Memory B cell (primary cell): ENCODE data around the gene PSMB11.
"Not testable (repeated sequence)": the region's sequence is repeated elsewhere in the genome, so short reads cannot be mapped to it uniquely, and the experiment has no call there.

Experiments used
- ATAC-seq: fragments of 150-1000 bp; cut with Tn5 transposase; 2 replicates; pipeline ENCODE4 v1.10.0; 2021; ENCODE audit warnings: low read depth, mild to moderate bottlenecking, moderate library complexity
- DNase-seq, 2 donors: peaks; one replicate each; pipeline ENCODE4 v3.0.0; 2022; ENCODE audit warnings: low spot score in 2 of 2
- H3K27ac Mint-ChIP-seq: one replicate; pipeline ENCODE4 v1.8.0; 2022; ENCODE audit warnings: mild to moderate bottlenecking, moderate library complexity, mixed read lengths
- H3K27me3 Mint-ChIP-seq: one replicate; pipeline ENCODE4 v1.8.0; 2022; ENCODE audit warnings: mixed read lengths
- H3K36me3 Mint-ChIP-seq: one replicate; pipeline ENCODE4 v1.8.0; 2022; ENCODE audit warnings: mild to moderate bottlenecking, mixed read lengths
- H3K4me1 Mint-ChIP-seq: one replicate; pipeline ENCODE4 v1.8.0; 2022; ENCODE audit warnings: mixed read lengths
- H3K4me3 Mint-ChIP-seq: one replicate; pipeline ENCODE4 v1.8.0; 2022; ENCODE audit warnings: mild to moderate bottlenecking, moderate library complexity, mixed read lengths
- H3K9me3 Mint-ChIP-seq: one replicate; pipeline ENCODE4 v1.8.0; 2022; ENCODE audit warnings: mixed read lengths

The PSMB11 gene

GRCh38 chr14:23006544-23007419 lies 35.2 kb upstream of the PSMB11 start:
- Mint-ChIP-seq H3K27ac (peak overlapping the region; percentile 83), H3K4me3 (peak overlapping the region; percentile 95), H3K4me1 (peaks cover 11% of the 10 kb centered on the region), H3K9me3 (no peaks in the 10 kb centered on the region), H3K36me3 (peaks cover 3% of the 10 kb centered on the region), H3K27me3 (no peaks in the 10 kb centered on the region)
- DNase-seq (peak; percentile 89 to 97), ATAC-seq (peak; percentile 91)

- Mint-ChIP-seq H3K36me3 (peaks cover 3% of the 10 kb centered on the region), H3K4me1 (peaks cover 11% of the 10 kb centered on the region), H3K27me3 (no peaks in the 10 kb centered on the region), H3K4me3 (peak overlapping the region; percentile 53), H3K27ac (no peak overlapping the region), H3K9me3 (no peaks in the 10 kb centered on the region)
- no peak for ATAC-seq
- no peak for DNase-seq
Observed at GRCh38 chr14:23008831-23009230, 33.2 kb upstream of the PSMB11 start.

- Mint-ChIP-seq H3K27me3 (no peaks in the 10 kb centered on the region), H3K9me3 (no peaks in the 10 kb centered on the region), H3K4me3 (peak overlapping the region; percentile 98), H3K36me3 (peaks cover 3% of the 10 kb centered on the region), H3K4me1 (peaks cover 11% of the 10 kb centered on the region), H3K27ac (peak overlapping the region; percentile 94)
- no peak for DNase-seq
- no peak for ATAC-seq
Observed at GRCh38 chr14:23009483-23009938, 32.5 kb upstream of the PSMB11 start.

GRCh38 chr14:23009939-23010726 lies 31.9 kb upstream of the PSMB11 start, which contains the start of gene C14orf93:
C14orf93 (minus strand) TSS chr14:23010143; CDS start chr14:22999023, 11,120 bp downstream.
- no peaks in the 10 kb centered on the region for H3K27me3 Mint-ChIP-seq

GRCh38 chr14:23013054-23013748 lies 28.8 kb upstream of the PSMB11 start:
- no peak for ATAC-seq
- Mint-ChIP-seq H3K4me3 (no peak overlapping the region), H3K36me3 (peaks cover 3% of the 10 kb centered on the region), H3K9me3 (no peaks in the 10 kb centered on the region), H3K27me3 (no peaks in the 10 kb centered on the region), H3K4me1 (peaks cover 11% of the 10 kb centered on the region), H3K27ac (no peak overlapping the region)
- no peak for DNase-seq

More at GRCh38 chr14:23009939-23010726, 31.9 kb upstream of the PSMB11 start, which contains the start of gene C14orf93:
- peak; percentile 29 for ATAC-seq
- peak; percentile 68 to 70 for DNase-seq
- Mint-ChIP-seq H3K36me3 (peaks cover 3% of the 10 kb centered on the region), H3K27ac (peak within 1 kb of the TSS; percentile 94), H3K9me3 (no peaks in the 10 kb centered on the region), H3K4me3 (peak within 1 kb of the TSS; percentile 98), H3K4me1 (peaks cover 11% of the 10 kb centered on the region)

DNA sequence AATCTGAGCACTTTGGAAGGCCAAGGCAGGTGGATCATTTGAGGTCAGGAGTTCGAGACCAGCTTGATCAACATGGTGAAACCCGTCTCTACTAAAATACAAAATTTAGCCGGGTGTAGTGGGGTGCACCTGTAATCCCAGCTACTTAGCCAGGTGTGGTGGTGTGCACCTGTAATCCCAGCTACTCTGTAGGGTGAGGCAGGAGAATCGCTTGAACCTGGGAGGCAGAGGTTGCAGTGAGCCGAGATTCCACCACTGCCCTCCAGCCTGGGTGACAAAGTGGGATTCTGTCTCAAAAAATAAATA lies 28.3 kb upstream of the PSMB11 start:
- DNase-seq, H3K27me3 Mint-ChIP-seq, H3K4me3 Mint-ChIP-seq, H3K4me1 Mint-ChIP-seq, ATAC-seq, H3K9me3 Mint-ChIP-seq, H3K36me3 Mint-ChIP-seq, H3K27ac Mint-ChIP-seq: not testable (repeated sequence)

DNA sequence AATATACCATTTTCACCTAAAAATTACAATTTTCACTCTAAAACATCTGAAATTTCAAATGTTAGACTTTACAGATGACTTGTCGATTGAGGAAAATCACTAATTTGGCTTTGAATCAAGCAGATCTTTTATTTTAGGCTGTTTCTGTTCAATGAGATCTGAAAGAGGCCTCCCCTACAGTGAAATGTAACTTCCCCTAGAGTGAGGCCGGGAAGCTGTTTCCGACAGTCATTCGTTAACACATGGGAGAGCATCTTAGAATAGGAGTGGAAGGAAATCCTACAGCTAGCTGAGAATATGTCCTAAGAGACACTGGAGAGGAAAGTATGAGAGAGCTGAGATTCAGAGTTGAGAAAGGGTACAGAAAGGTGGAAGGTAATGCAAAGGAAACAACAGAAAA lies 26.4 kb upstream of the PSMB11 start:
- Mint-ChIP-seq H3K4me1 (no peaks in the 10 kb centered on the region), H3K27ac (no peak overlapping the region), H3K36me3 (no peaks in the 10 kb centered on the region), H3K4me3 (no peak overlapping the region), H3K27me3 (no peaks in the 10 kb centered on the region), H3K9me3 (no peaks in the 10 kb centered on the region)
- DNase-seq (no peak), ATAC-seq (no peak)

DNA sequence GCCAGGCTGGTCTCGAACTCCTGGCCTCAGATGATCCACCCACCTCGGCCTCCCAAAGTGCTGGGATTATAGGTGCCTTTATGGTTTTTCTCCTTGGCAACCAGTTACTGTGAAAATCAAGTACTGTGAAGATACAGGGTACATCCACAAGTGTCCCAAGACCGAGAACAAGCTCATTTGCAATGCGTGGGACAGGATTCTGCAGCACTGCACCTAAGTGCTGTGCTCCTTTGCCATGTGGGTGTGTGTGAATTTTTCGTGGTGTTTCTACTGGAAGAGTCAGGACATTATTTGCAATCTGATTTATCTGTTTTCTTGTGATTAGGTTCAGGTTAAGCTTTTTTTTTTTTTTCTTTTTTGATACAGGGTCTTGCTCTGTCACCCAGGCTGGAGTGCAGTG lies 24.9 kb upstream of the PSMB11 start:
- no peaks in the 10 kb centered on the region for H3K27me3 Mint-ChIP-seq
- H3K36me3 Mint-ChIP-seq, result peaks cover 3% of the 10 kb centered on the region
- no peak overlapping the region for H3K27ac Mint-ChIP-seq
- no peaks in the 10 kb centered on the region for H3K4me1 Mint-ChIP-seq
- ATAC-seq (no peak), DNase-seq (no peak)
- H3K4me3 Mint-ChIP-seq, result no peak overlapping the region
- no peaks in the 10 kb centered on the region for H3K9me3 Mint-ChIP-seq

DNA sequence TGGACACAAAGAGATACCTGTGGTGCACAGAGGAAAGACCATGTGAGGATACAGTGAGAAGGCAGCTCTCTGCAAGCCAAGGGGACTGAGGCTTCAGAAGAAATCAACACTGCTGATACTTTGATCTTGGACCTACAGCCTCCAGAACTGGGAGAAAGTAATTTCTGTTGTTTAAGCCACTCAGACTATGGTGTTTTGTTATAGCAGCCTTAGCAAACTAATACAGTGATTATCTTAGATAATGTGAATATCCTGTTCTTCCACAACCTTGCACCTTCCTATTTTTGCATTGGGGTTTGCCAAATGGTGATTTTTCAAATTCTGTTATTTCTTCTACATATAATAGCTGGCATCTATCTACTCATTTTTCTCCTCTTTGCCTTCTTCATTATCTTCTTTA lies 23.9 kb upstream of the PSMB11 start:
- Mint-ChIP-seq H3K9me3 (no peaks in the 10 kb centered on the region), H3K4me1 (peaks cover 4% of the 10 kb centered on the region), H3K27ac (no peak overlapping the region), H3K36me3 (peaks cover 3% of the 10 kb centered on the region), H3K4me3 (no peak overlapping the region), H3K27me3 (no peaks in the 10 kb centered on the region)
- ATAC-seq, result no peak
- no peak for DNase-seq

DNA sequence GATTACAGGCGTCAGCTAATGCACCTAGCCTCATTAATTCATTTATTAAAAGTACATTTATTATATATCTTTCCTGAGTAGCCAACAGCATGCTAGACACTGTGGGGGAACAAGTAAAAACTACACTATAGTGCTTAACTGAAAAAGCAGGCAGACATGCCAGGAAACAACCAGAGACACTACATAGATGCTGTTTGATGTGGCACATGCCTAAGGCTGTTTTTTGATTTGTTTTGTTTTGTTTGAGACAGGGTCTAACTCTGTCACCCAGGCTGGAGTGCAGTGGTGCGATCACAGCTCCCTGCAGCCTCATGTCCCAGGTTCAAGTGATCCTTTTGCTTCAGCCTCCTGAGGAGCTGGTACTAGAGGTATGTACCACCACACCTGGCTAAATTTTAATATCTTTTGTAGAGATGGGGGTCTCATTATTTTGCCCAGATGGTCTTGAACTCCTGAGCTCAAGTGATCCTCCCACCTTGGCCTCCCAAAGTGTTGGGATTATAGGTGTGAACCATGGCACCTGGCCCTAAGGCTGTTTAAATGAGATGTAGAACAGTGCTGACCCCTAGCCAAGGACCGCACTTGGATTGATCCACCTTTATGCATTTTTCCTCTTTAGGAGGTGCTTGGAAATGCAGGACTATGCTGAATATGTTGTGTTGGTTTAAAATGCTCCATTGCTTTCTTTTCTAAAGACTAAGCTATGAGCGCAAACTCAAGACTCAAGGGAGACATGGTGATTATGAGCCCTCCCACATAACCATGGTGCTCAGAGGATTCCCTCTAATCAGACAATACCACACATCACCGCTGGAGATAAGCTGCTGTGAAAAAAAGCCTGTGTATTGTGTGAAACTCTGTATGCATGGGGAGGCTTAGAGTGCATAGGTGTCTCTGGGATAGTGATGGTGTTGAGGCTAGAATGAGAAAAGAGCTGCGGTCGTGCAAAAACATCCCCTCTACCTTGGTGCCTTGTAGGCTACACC lies 21.6 kb upstream of the PSMB11 start:
- ATAC-seq (no peak), DNase-seq (no peak)
- H3K36me3 Mint-ChIP-seq, result peaks cover 11% of the 10 kb centered on the region
- H3K4me1 Mint-ChIP-seq, result peaks cover 5% of the 10 kb centered on the region
- H3K27ac Mint-ChIP-seq, result no peak overlapping the region
- H3K9me3 Mint-ChIP-seq, result no peaks in the 10 kb centered on the region
- H3K4me3 Mint-ChIP-seq, result no peak overlapping the region
- H3K27me3 Mint-ChIP-seq, result no peaks in the 10 kb centered on the region

DNA sequence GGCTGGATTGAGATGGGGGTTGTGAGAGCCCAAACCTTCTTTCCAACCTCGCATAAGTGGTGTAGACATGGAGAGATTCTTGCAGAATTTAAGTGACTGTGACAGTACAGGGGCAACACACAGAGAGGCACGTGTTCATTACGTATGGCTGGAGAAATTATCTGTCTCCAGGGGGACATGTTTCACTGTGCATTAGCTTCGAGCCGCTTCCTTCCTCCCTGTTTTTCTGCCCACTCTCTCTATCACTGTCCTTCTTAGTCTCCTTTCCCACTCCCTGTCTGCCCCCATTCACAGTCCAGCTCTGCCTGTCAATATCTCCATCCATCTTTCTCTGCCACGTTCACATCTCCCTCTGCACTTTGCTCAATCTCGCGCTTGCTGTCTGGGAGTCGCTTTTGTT lies 20.6 kb upstream of the PSMB11 start:
- H3K27me3 Mint-ChIP-seq, result no peaks in the 10 kb centered on the region
- H3K27ac Mint-ChIP-seq, result no peak overlapping the region
- no peak for DNase-seq
- no peak overlapping the region for H3K4me3 Mint-ChIP-seq
- no peaks in the 10 kb centered on the region for H3K9me3 Mint-ChIP-seq
- H3K36me3 Mint-ChIP-seq, result peaks cover 18% of the 10 kb centered on the region
- H3K4me1 Mint-ChIP-seq, result peaks cover 7% of the 10 kb centered on the region
- ATAC-seq, result no peak

- ATAC-seq, result no peak
- peaks cover 18% of the 10 kb centered on the region for H3K36me3 Mint-ChIP-seq
- H3K4me3 Mint-ChIP-seq, result no peak overlapping the region
- peaks cover 7% of the 10 kb centered on the region for H3K4me1 Mint-ChIP-seq
- no peaks in the 10 kb centered on the region for H3K27me3 Mint-ChIP-seq
- DNase-seq, result no peak
- H3K9me3 Mint-ChIP-seq, result no peaks in the 10 kb centered on the region
- no peak overlapping the region for H3K27ac Mint-ChIP-seq
Observed at GRCh38 chr14:23021889-23022442, 20.0 kb upstream of the PSMB11 start.
